Measurements from ENCODE around the gene PRR12.

PRR12 gene

GRCh38 chr19:49669516-49669915 is 78.5 kb downstream of the PRR12 start:
- DNase-seq = no peak

GRCh38 chr19:49672131-49672919 is 81.3 kb downstream of the PRR12 start:
- DNase-seq = peak; percentile 80

All from activated CD4-positive, CD25-positive, alpha-beta regulatory T cell treated with anti-CD3 and anti-CD28 coated beads, Interleukin-2, amount 50 U/mL, for 72 hours (primary cell).